Uterus (tissue), 4 donors: ENCODE results near the gene CCDC148. TPM values are rescaled to one million over a fixed set of nuclear protein-coding genes. Genes with fewer than 3 reads are reported as not detected.

Source experiments
- DNase-seq, 2 donors: peaks; one replicate each; pipeline ENCODE4 v3.0.0-alpha.2; 2019 to 2020
- H3K27ac ChIP-seq, 2 donors: fragments of 200-600 bp; sonication (generic); 1 replicate in 1 of 2; 2 replicates in 1 of 2; pipeline ENCODE4 v1.5.1; 2016 to 2018
- H3K27me3 ChIP-seq, 2 donors: fragments of 200-600 bp; sonication (generic); one replicate each; pipeline ENCODE4 v1.5.1; 2018 to 2019; ENCODE audit warnings: control low read depth in 1 of 2
- H3K36me3 ChIP-seq, 2 donors: fragments of 200-600 bp; sonication (generic); one replicate each; pipeline ENCODE4 v1.5.1; 2019; ENCODE audit warnings: control low read depth in 1 of 2
- H3K4me1 ChIP-seq, 2 donors: fragments of 200-600 bp; sonication (generic); one replicate each; pipeline ENCODE4 v1.5.1; 2018 to 2019; ENCODE audit warnings: control low read depth in 1 of 2
- H3K4me3 ChIP-seq, 2 donors: fragments of 200-600 bp; sonication (generic); 1 replicate in 1 of 2; 2 replicates in 1 of 2; pipeline ENCODE4 v1.5.1; 2018 to 2019; ENCODE audit warnings: mild to moderate bottlenecking in 1 of 2
- H3K9me3 ChIP-seq, 2 donors: fragments of 200-600 bp; sonication (generic); one replicate each; pipeline ENCODE4 v1.5.1; 2019; ENCODE audit warnings: control low read depth in 1 of 2
- POLR2A ChIP-seq, 2 donors: fragments of 450-650 bp; IDR thresholded peaks; one replicate each; pipeline ENCODE4 v1.6.1; 2016; ENCODE audit warnings: antibody characterized with exemption in 2 of 2, mild to moderate bottlenecking in 1 of 2, moderate library complexity in 1 of 2
- intact Hi-C: fragments of 100-400 bp; cut with DNase I; formaldehyde crosslinking; loops from one replicate; pipeline ENCODE4 v1.15.1; 2023; ENCODE audit warnings: low total_unique reads
- total RNA-seq, 4 donors: library from RNA; depleted of rRNA in 3 of 4; stranded (reverse); fragments of >200 nt in 3 of 4; gene quantifications; one replicate each; pipeline versions ENCODE4 v1.1.0 to v1.2.4, GENCODE V29; 2014 to 2023
- TF ChIP-seq, protein P1 (sequence below), 4 experiments: fragments of 200-600 bp in 2 of 4; fragments of 450-650 bp in 2 of 4; sonication (generic) in 2 of 4; IDR thresholded peaks; one replicate each; pipeline ENCODE4 v1.5.1; 2016 to 2019; ENCODE audit warnings: antibody characterized with exemption in 4 of 4, mild to moderate bottlenecking in 2 of 4, moderate library complexity in 1 of 4
- donor health status: DM: yes; HTN: yes; CAD: no.

Gene CCDC148
- total RNA-seq, 4 donors from 2014 or later: 0.77 to 9.7 (median 3.0) TPM; not detected in 1

DNA sequence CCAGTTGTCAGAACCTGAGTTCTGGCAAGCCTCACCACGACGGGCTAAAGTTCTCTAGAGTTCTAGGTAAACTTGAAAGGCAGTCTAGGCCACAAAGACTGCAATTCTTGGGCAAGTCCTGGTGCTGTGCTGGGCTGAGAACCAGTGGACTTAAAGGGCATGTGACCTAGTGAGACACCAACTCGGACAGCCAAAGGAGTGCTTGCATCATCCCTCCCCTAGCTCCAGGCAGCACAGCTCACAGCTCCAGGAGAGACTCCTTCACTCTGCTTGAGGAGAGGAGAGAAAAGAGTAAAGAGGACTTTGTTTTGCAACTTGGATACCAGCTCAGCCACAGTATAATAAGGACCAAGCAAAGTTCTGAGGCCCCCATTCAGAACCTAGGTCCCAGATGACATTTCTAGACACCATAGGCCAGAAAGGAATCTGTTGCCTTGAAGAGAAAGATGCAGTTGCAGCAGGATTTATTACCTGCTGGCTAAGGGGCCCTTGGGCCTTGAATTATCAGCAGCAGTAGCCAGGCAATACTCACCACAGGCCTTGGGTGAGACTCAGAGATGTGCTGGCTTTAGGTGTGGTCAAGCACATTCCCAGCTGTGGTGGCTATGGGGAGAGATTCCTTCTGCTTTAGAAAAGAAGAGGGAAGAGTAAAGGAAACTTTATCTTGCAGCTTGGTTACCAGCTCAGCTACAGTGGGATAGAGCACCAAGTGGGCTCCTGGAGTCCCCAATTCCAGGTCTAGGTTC, 303.1 kb downstream of the CCDC148 start:
- Histone ChIP-seq H3K4me1 (no peaks in the 10 kb centered on the region), H3K4me3 (no peak overlapping the region), H3K27me3 (no peaks in the 10 kb centered on the region), H3K36me3 (no peaks in the 10 kb centered on the region), H3K9me3 (no peaks in the 10 kb centered on the region), H3K27ac (no peak overlapping the region)
- intact Hi-C loops: no loop called here
- DNase-seq: no peak
- TF ChIP-seq, protein P1, sequence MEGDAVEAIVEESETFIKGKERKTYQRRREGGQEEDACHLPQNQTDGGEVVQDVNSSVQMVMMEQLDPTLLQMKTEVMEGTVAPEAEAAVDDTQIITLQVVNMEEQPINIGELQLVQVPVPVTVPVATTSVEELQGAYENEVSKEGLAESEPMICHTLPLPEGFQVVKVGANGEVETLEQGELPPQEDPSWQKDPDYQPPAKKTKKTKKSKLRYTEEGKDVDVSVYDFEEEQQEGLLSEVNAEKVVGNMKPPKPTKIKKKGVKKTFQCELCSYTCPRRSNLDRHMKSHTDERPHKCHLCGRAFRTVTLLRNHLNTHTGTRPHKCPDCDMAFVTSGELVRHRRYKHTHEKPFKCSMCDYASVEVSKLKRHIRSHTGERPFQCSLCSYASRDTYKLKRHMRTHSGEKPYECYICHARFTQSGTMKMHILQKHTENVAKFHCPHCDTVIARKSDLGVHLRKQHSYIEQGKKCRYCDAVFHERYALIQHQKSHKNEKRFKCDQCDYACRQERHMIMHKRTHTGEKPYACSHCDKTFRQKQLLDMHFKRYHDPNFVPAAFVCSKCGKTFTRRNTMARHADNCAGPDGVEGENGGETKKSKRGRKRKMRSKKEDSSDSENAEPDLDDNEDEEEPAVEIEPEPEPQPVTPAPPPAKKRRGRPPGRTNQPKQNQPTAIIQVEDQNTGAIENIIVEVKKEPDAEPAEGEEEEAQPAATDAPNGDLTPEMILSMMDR (IDR thresholded peaks at IDR 0.05): no peak
- no peak for TF ChIP-seq POLR2A (IDR thresholded peaks at IDR 0.05)

DNA sequence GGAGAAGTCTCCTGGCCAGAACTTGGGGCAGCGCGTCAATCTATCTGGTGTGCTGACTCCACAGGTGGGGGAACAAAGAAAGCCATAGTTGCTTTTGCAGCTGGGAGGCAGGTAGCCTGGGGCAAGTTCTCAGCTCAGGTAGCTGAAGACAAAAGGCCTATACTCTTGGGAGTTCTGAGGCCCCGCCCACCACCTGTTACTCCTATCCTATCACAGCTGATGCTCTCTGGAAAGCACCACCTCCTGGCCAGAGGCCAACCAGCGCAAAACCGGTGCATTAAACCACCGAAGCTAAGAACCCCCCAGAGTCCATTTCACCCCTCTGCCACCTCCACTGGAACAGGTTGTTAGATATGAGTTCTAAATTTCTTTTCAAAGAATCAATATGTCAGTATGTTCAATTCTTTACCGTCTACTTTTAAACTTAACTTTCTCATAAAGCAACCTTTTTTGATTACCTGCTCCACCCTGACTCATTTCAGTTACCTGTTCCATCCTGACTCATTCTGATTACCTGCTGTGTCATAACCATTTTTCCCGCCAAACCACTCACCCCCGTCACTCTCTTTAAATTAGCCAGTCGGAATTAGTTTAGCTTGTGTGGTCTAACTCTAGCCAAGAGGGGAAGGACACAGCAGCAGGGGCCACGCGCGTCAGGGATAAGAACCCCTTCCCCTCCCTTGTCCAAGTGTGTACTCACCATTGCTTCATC, 311.5 kb downstream of the CCDC148 start:
- no peak overlapping the region for H3K27ac ChIP-seq
- H3K9me3 ChIP-seq: no peaks in the 10 kb centered on the region
- H3K36me3 ChIP-seq: no peaks in the 10 kb centered on the region
- H3K27me3 ChIP-seq: no peaks in the 10 kb centered on the region
- TF ChIP-seq, protein P1 (IDR thresholded peaks at IDR 0.05): no peak
- TF ChIP-seq POLR2A (IDR thresholded peaks at IDR 0.05): no peak
- intact Hi-C loops: no loop called here
- H3K4me3 ChIP-seq: no peak overlapping the region
- H3K4me1 ChIP-seq: no peaks in the 10 kb centered on the region
- no peak for DNase-seq

DNA sequence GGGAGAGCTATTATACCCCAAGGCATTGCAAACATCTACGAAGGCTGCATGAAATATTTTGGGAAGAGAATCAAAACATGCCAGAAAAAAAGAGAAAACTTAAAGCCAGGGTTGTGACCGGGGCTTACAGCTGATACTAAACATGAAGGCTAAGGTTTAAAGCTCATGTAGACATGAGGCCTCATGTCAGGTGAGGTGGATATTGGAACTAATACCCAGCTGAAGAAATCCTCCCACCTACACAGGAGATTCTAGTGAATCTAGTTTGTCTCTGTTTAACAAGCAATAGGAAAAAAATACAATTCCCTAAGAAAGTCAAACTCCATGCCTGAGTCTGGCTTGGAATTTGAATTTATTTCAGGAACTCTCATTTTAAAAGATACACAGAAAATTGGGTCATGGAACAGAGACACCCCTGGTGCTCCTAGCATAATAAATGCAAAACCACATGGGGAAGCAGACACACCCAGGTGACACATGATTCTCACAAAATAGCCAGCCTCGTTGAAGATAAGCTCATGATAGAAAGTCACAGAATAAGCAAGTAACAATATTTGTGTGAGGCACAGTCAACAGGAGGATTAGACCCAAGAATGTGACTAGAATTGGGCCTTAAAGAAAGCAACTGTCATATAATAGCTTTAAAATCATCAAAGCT, 312.7 kb downstream of the CCDC148 start:
- intact Hi-C loops: no loop called here
- H3K9me3 ChIP-seq: no peaks in the 10 kb centered on the region
- DNase-seq: no peak
- TF ChIP-seq POLR2A (IDR thresholded peaks at IDR 0.05): no peak
- TF ChIP-seq, protein P1 (IDR thresholded peaks at IDR 0.05): no peak
- no peak overlapping the region for H3K4me3 ChIP-seq
- no peak overlapping the region for H3K27ac ChIP-seq
- no peaks in the 10 kb centered on the region for H3K4me1 ChIP-seq
- H3K27me3 ChIP-seq: no peaks in the 10 kb centered on the region
- H3K36me3 ChIP-seq: no peaks in the 10 kb centered on the region

DNA sequence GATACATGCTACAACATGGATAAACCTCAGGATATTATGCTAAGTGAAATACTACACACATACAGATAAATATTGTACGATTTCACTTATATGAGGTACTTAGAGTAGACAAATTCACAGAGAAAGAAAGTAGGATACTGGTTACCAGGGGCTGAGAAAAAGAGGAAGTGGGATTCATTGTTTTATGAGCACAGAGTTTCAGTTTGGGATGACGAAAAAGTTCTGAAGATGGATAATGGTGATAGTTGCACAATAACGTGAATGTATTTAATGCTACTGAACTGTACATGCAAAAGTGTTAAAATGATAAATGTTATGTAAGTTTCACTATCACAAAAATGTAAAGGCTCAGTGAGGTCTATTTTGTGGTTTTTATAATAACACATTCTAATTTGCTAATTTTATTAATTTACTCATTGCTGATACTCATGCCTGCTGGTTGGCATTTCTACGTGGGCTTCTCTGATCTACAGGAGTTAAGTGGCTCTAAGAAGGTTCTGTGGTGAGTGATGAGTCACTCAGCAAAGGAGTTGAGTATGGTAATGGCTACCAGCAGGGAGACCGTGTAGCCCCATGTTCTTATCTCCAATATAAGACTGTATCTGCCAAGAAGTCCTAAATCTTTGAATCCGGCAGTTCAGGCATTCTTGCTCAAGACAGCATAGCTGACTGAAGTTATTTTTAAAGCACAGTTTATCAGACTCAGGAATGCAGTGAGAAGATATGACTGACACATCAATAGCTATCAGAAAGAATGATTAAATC, 313.8 kb downstream of the CCDC148 start:
- Histone ChIP-seq H3K4me3 (no peak overlapping the region), H3K27me3 (no peaks in the 10 kb centered on the region)

More for the DNA sequence above, 313.8 kb downstream of the CCDC148 start:
- Histone ChIP-seq H3K4me1 (no peaks in the 10 kb centered on the region), H3K27ac (no peak overlapping the region), H3K36me3 (no peaks in the 10 kb centered on the region), H3K9me3 (no peaks in the 10 kb centered on the region)
- TF ChIP-seq POLR2A (IDR thresholded peaks at IDR 0.05): no peak
- TF ChIP-seq, protein P1 (IDR thresholded peaks at IDR 0.05): no peak
- DNase-seq: no peak
- intact Hi-C loops: no loop called here
